K562 (cell line): Measurements from ENCODE around the gene SLC37A3. TPM values are rescaled to one million over a fixed set of nuclear protein-coding genes. Genes with fewer than 3 reads are reported as not detected.

ENCODE experiments used
- CBX5 ChIP-seq: IDR thresholded peaks from 2 replicates; pipeline ENCODE4 v1.6.1; 2014; ENCODE audit warnings: low read depth, borderline replicate concordance
- CTCFL ChIP-seq: IDR thresholded peaks from 2 replicates; pipeline ENCODE4 v1.6.1; 2011; ENCODE audit warnings: borderline replicate concordance, low read depth, mild to moderate bottlenecking, moderate library complexity, low read length; ENCODE audit not compliant: insufficient read depth, poor library complexity, severe bottlenecking
- DDX20 ChIP-seq: fragments of 450-650 bp; IDR thresholded peaks from 2 replicates; pipeline ENCODE4 v1.6.1; 2016; ENCODE audit warnings: missing genetic modification characterization, low read depth, mild to moderate bottlenecking, missing compliant biosample characterization, moderate library complexity
- DPF2 ChIP-seq: fragments of 450-650 bp; IDR thresholded peaks from 2 replicates; pipeline ENCODE4 v1.6.1; 2016
- ELF2 ChIP-seq: fragments of 250-450 bp; sonication (Bioruptor Pico); IDR thresholded peaks from 2 replicates; pipeline ENCODE4 v1.5.0; 2021; ENCODE audit warnings: mild to moderate bottlenecking
- ELF4 ChIP-seq: fragments of 450-650 bp; formaldehyde crosslinking; IDR thresholded peaks from 2 replicates; pipeline ENCODE4 v1.4.0; 2022; ENCODE audit warnings: missing genetic modification characterization
- FOXP1 ChIP-seq: sonication (generic); formaldehyde crosslinking; IDR thresholded peaks from 2 replicates; pipeline ENCODE4 v1.8.0; 2022; ENCODE audit warnings: mild to moderate bottlenecking, missing genetic modification reagents
- HDGF ChIP-seq: fragments of 450-650 bp; IDR thresholded peaks from 2 replicates; pipeline ENCODE4 v1.6.1; 2016
- HMG20B ChIP-seq: fragments of 250-450 bp; sonication (Bioruptor Pico); IDR thresholded peaks from 2 replicates; pipeline ENCODE4 v1.5.0; 2021; ENCODE audit warnings: mild to moderate bottlenecking
- MCM3 ChIP-seq: fragments of 450-650 bp; IDR thresholded peaks from 2 replicates; pipeline ENCODE4 v1.6.1; 2016
- PHF20 ChIP-seq: fragments of 450-650 bp; IDR thresholded peaks from 2 replicates; pipeline ENCODE4 v1.6.1; 2018; ENCODE audit not compliant: partially characterized antibody
- PYGO2 ChIP-seq: fragments of 450-650 bp; IDR thresholded peaks from 2 replicates; pipeline ENCODE4 v1.6.1; 2016; ENCODE audit warnings: mild to moderate bottlenecking, missing genetic modification characterization, moderate library complexity, missing compliant biosample characterization
- RREB1 ChIP-seq: fragments of 250-450 bp; sonication (Bioruptor Pico); IDR thresholded peaks from 2 replicates; pipeline ENCODE4 v1.4.0; 2020
- SMAD1 ChIP-seq: fragments of 150-350 bp; IDR thresholded peaks from 2 replicates; pipeline ENCODE4 v1.6.1; 2014; ENCODE audit warnings: low read length, low read depth; ENCODE audit not compliant: partially characterized antibody
- TCF3 ChIP-seq: sonication (generic); formaldehyde crosslinking; IDR thresholded peaks from 2 replicates; pipeline ENCODE4 v1.4.0; 2020; ENCODE audit warnings: mild to moderate bottlenecking, missing genetic modification reagents
- THRAP3 ChIP-seq: fragments of 450-650 bp; IDR thresholded peaks from 2 replicates; pipeline ENCODE4 v1.6.1; 2016; ENCODE audit warnings: mild to moderate bottlenecking, inconsistent platforms, borderline replicate concordance
- ZBTB1 ChIP-seq: sonication (generic); formaldehyde crosslinking; IDR thresholded peaks from 2 replicates; pipeline ENCODE4 v1.8.1; 2023; ENCODE audit warnings: missing genetic modification reagents, low read depth, mild to moderate bottlenecking, borderline replicate concordance
- ZNF316 ChIP-seq: fragments of 450-650 bp; IDR thresholded peaks from 2 replicates; pipeline ENCODE4 v1.6.1; 2016
- ZNF717 ChIP-seq: fragments of 250-450 bp; sonication (Bioruptor Pico); IDR thresholded peaks from 2 replicates; pipeline ENCODE4 v1.5.0; 2021
- polyA plus RNA-seq, 8 experiments: library from polyadenylated mRNA; depleted of rRNA in 4 of 8; stranded (reverse) in 5 of 8; unstranded in 3 of 8; fragments of >200 nt; fragmentation: Nextera tagmentation in 2 of 8; fragmentation: Illumina TruSeq in 1 of 8; extraction: Ambion mirVana in 2 of 8; extraction: Trizol in 1 of 8; gene quantifications; 2 replicates each; pipeline versions ENCODE4 v1.2.1 to v1.2.3, GENCODE V29; 2011 to 2014; ENCODE audit warnings: inconsistent platforms in 1 of 8, missing spikeins in 1 of 8
- total RNA-seq, 7 experiments: library from RNA; depleted of rRNA in 6 of 7; stranded (reverse); fragments of >200 nt in 6 of 7; fragmentation: Illumina TruSeq in 2 of 7; extraction: Trizol in 2 of 7; gene quantifications; 2 replicates each; pipeline versions ENCODE4 v1.2.1 to v1.2.3, GENCODE V29; 2011 to 2021; ENCODE audit warnings: low replicate concordance in 1 of 7
- TF ChIP-seq, protein P1 (sequence below): fragments of 250-450 bp; sonication (Bioruptor Pico); IDR thresholded peaks from 2 replicates; pipeline ENCODE4 v1.8.0; 2021; ENCODE audit warnings: moderate library complexity, mild to moderate bottlenecking, inconsistent platforms
- TF ChIP-seq, protein P2 (sequence below): fragments of 250-450 bp; sonication (Bioruptor Pico); IDR thresholded peaks from 2 replicates; pipeline ENCODE4 v1.6.1; 2021; ENCODE audit warnings: mild to moderate bottlenecking

The SLC37A3 gene
- total and polyA plus RNA-seq, 9 of the 15 experiments (the other 6 are each of a cell fraction or from before 2014, with no cell fraction given): 11.7 to 59.1 (median 26.8) TPM

- TF ChIP-seq CTCFL (no peak), ELF4 (CRISPR knock-in tag) (no peak), FOXP1 (CRISPR knock-in tag) (no peak), ZBTB1 (no peak), ZNF717 (CRISPR knock-in tag) (no peak), HMG20B (no peak), THRAP3 (no peak), HDGF (0 out of 2 replicates have a peak, but pooled peaks have one; percentile 14), RREB1 (CRISPR knock-in tag) (no peak), DDX20 (tag) (no peak), SMAD1 (no peak), ZNF316 (peak; percentile 85), ELF2 (CRISPR knock-in tag) (no peak), CBX5 (peak; percentile 64; the same call in 1 of the 2 replicates), DPF2 (peak; percentile 90), PYGO2 (tag) (no peak), MCM3 (no peak), TCF3 (CRISPR knock-in tag) (peak; percentile 93), PHF20 (no peak)
- TF ChIP-seq, protein P1, sequence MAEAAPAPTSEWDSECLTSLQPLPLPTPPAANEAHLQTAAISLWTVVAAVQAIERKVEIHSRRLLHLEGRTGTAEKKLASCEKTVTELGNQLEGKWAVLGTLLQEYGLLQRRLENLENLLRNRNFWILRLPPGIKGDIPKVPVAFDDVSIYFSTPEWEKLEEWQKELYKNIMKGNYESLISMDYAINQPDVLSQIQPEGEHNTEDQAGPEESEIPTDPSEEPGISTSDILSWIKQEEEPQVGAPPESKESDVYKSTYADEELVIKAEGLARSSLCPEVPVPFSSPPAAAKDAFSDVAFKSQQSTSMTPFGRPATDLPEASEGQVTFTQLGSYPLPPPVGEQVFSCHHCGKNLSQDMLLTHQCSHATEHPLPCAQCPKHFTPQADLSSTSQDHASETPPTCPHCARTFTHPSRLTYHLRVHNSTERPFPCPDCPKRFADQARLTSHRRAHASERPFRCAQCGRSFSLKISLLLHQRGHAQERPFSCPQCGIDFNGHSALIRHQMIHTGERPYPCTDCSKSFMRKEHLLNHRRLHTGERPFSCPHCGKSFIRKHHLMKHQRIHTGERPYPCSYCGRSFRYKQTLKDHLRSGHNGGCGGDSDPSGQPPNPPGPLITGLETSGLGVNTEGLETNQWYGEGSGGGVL (CRISPR knock-in tag): no peak
- TF ChIP-seq, protein P2, sequence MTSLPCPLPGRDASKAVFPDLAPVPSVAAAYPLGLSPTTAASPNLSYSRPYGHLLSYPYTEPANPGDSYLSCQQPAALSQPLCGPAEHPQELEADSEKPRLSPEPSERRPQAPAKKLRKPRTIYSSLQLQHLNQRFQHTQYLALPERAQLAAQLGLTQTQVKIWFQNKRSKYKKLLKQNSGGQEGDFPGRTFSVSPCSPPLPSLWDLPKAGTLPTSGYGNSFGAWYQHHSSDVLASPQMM: no peak
Observed at GRCh38 chr7:140391634-140392033, 6.7 kb downstream of the SLC37A3 start (continued).
